HT1080 (cell line): ENCODE data around the gene URM1. TPM values are rescaled to one million over a fixed set of nuclear protein-coding genes. Genes with fewer than 3 reads are reported as not detected.

Source experiments
- DNase-seq: peaks from one replicate; pipeline ENCODE4 v3.0.0-alpha.2; 2015; ENCODE audit warnings: low read depth
- total RNA-seq: library from RNA; depleted of rRNA; stranded (reverse); fragments of >200 nt; shearing (Covaris generic); gene quantifications from 2 replicates; pipeline ENCODE4 v1.2.3, GENCODE V29; 2014; rRNA removed

URM1 gene
- total RNA-seq, 1 experiment from 2014 or later: 136 TPM

- peak; percentile 88 for DNase-seq
These were observed 57.7 kb downstream of the URM1 start for GRCh38 chr9:128428644-128429512.

- no peak for DNase-seq
These were observed 58.4 kb downstream of the URM1 start for GRCh38 chr9:128429513-128430086.

- no peak for DNase-seq
These were observed 60.0 kb downstream of the URM1 start for GRCh38 chr9:128431207-128431606.

GRCh38 chr9:128434340-128434739, 63.2 kb downstream of the URM1 start:
- no peak for DNase-seq

GRCh38 chr9:128435611-128436010, 64.4 kb downstream of the URM1 start:
- DNase-seq: no peak

GRCh38 chr9:128438343-128439109, 67.4 kb downstream of the URM1 start:
- peak; percentile 67 for DNase-seq

GRCh38 chr9:128439273-128439672, 68.1 kb downstream of the URM1 start:
- no peak for DNase-seq

Other genes starting within 250 kb of the URM1 start
- gene PTGES2, start 243.6 kb upstream of the URM1 start, total RNA-seq: 182 and 203 TPM in 2 replicates
- gene LCN2, start 221.9 kb upstream of the URM1 start, total RNA-seq: not detected in 2 replicates
- 79.8 and 119 TPM in 2 replicates for gene BBLN, start 211.1 kb upstream of the URM1 start, total RNA-seq
- gene CIZ1, start 179.8 kb upstream of the URM1 start, total RNA-seq: 54.7 and 82.9 TPM in 2 replicates
- 12.9 and 18.9 TPM in 2 replicates for gene DNM1, start 168.0 kb upstream of the URM1 start, total RNA-seq
- gene GOLGA2, start 95.4 kb upstream of the URM1 start, total RNA-seq: 38.3 and 40.7 TPM in 2 replicates
- gene SWI5, start 95.1 kb upstream of the URM1 start, total RNA-seq: 51.9 and 52.7 TPM in 2 replicates
- 86.2 and 88.7 TPM in 2 replicates for gene TRUB2, start 48.9 kb upstream of the URM1 start, total RNA-seq
- gene COQ4, start 48.5 kb upstream of the URM1 start, total RNA-seq: 68.9 and 77.9 TPM in 2 replicates
- gene SLC27A4, start 30.8 kb upstream of the URM1 start, total RNA-seq: 65.8 and 68.4 TPM in 2 replicates
- gene CERCAM, start 49.5 kb downstream of the URM1 start, total RNA-seq: 60.9 and 65.5 TPM in 2 replicates
- 37.1 and 39.8 TPM in 2 replicates for gene ODF2, start 84.6 kb downstream of the URM1 start, total RNA-seq
- gene GLE1, start 133.3 kb downstream of the URM1 start, total RNA-seq: 39.0 and 45.0 TPM in 2 replicates
- 177 and 204 TPM in 2 replicates for gene SPTAN1, start 181.2 kb downstream of the URM1 start, total RNA-seq